Nephron progenitor cell (in vitro differentiated cells): Measurements from ENCODE around the gene GALNT7.
"Not testable (repeated sequence)": the region's sequence is repeated elsewhere in the genome, so short reads cannot be mapped to it uniquely, and the experiment has no call there.

Source experiments
- DNase-seq: peaks from one replicate; pipeline ENCODE4 v3.0.0; 2021
- H3K27ac Mint-ChIP-seq: 2 replicates; pipeline ENCODE4 v1.8.0; 2021; ENCODE audit warnings: mild to moderate bottlenecking, moderate library complexity, mixed read lengths
- H3K27me3 Mint-ChIP-seq: 2 replicates; pipeline ENCODE4 v1.8.0; 2021; ENCODE audit warnings: mild to moderate bottlenecking, low read depth, mixed read lengths; ENCODE audit not compliant: poor library complexity
- H3K36me3 Mint-ChIP-seq: 2 replicates; pipeline ENCODE4 v1.8.0; 2021; ENCODE audit warnings: low read depth, mixed read lengths
- H3K4me1 Mint-ChIP-seq: 2 replicates; pipeline ENCODE4 v1.8.0; 2021; ENCODE audit warnings: mixed read lengths
- H3K4me3 Mint-ChIP-seq: 2 replicates; pipeline ENCODE4 v1.8.0; 2021; ENCODE audit warnings: mild to moderate bottlenecking, moderate library complexity, mixed read lengths
- H3K9me3 Mint-ChIP-seq: 2 replicates; pipeline ENCODE4 v1.8.0; 2021; ENCODE audit warnings: mild to moderate bottlenecking, moderate library complexity, mixed read lengths
- CTCF ChIP-seq: fragments of 200-600 bp; sonication (generic); IDR thresholded peaks from 2 replicates; pipeline ENCODE4 v1.5.0; 2021; ENCODE audit warnings: antibody characterized with exemption

The GALNT7 gene

GRCh38 chr4:173213296-173213695 is 44.7 kb downstream of the GALNT7 start:
- Mint-ChIP-seq H3K36me3 (peaks cover 12% of the 10 kb centered on the region), H3K27ac (no peak overlapping the region), H3K27me3 (no peaks in the 10 kb centered on the region), H3K9me3 (peaks cover 6% of the 10 kb centered on the region), H3K4me3 (no peak overlapping the region), H3K4me1 (peaks cover 28% of the 10 kb centered on the region)
- DNase-seq = no peak
- TF ChIP-seq CTCF = no peak

GRCh38 chr4:173214231-173214630 is 45.6 kb downstream of the GALNT7 start:
- peak overlapping the region; percentile 59 for H3K27ac Mint-ChIP-seq
- peaks cover 25% of the 10 kb centered on the region for H3K4me1 Mint-ChIP-seq
- no peak for TF ChIP-seq CTCF
- DNase-seq = no peak
- peaks cover 4% of the 10 kb centered on the region for H3K9me3 Mint-ChIP-seq
- no peaks in the 10 kb centered on the region for H3K27me3 Mint-ChIP-seq
- H3K4me3 Mint-ChIP-seq = no peak overlapping the region
- H3K36me3 Mint-ChIP-seq = peaks cover 14% of the 10 kb centered on the region

- no peak for DNase-seq
- peaks cover 25% of the 10 kb centered on the region for H3K4me1 Mint-ChIP-seq
- no peak for TF ChIP-seq CTCF
- no peak overlapping the region for H3K4me3 Mint-ChIP-seq
- peaks cover 2% of the 10 kb centered on the region for H3K9me3 Mint-ChIP-seq
- peaks cover 14% of the 10 kb centered on the region for H3K36me3 Mint-ChIP-seq
- no peaks in the 10 kb centered on the region for H3K27me3 Mint-ChIP-seq
- no peak overlapping the region for H3K27ac Mint-ChIP-seq
Measured at GRCh38 chr4:173214661-173215060, 46.0 kb downstream of the GALNT7 start.

- Mint-ChIP-seq H3K36me3 (peaks cover 23% of the 10 kb centered on the region), H3K4me1 (peaks cover 25% of the 10 kb centered on the region), H3K4me3 (no peak overlapping the region), H3K27ac (no peak overlapping the region), H3K27me3 (no peaks in the 10 kb centered on the region), H3K9me3 (peaks cover 16% of the 10 kb centered on the region)
- no peak for TF ChIP-seq CTCF
- no peak for DNase-seq
Measured at GRCh38 chr4:173217075-173217474, 48.5 kb downstream of the GALNT7 start.

GRCh38 chr4:173217727-173218126 is 49.1 kb downstream of the GALNT7 start:
- TF ChIP-seq CTCF = no peak
- no peak for DNase-seq
- H3K4me1 Mint-ChIP-seq = peaks cover 23% of the 10 kb centered on the region
- H3K27me3 Mint-ChIP-seq = no peaks in the 10 kb centered on the region
- no peak overlapping the region for H3K27ac Mint-ChIP-seq
- H3K9me3 Mint-ChIP-seq = peaks cover 16% of the 10 kb centered on the region
- peaks cover 23% of the 10 kb centered on the region for H3K36me3 Mint-ChIP-seq
- no peak overlapping the region for H3K4me3 Mint-ChIP-seq

- H3K27me3 Mint-ChIP-seq = no peaks in the 10 kb centered on the region
- H3K4me3 Mint-ChIP-seq = no peak overlapping the region
- no peak overlapping the region for H3K27ac Mint-ChIP-seq
- no peak for TF ChIP-seq CTCF
- H3K36me3 Mint-ChIP-seq = peaks cover 23% of the 10 kb centered on the region
- DNase-seq = no peak
- H3K9me3 Mint-ChIP-seq = peaks cover 16% of the 10 kb centered on the region
- H3K4me1 Mint-ChIP-seq = peaks cover 16% of the 10 kb centered on the region
Measured at GRCh38 chr4:173218411-173219125, 50.0 kb downstream of the GALNT7 start.

- H3K36me3 Mint-ChIP-seq = peaks cover 26% of the 10 kb centered on the region
- peaks cover 16% of the 10 kb centered on the region for H3K4me1 Mint-ChIP-seq
- not testable (repeated sequence) for H3K4me3 Mint-ChIP-seq, H3K27me3 Mint-ChIP-seq, DNase-seq
- H3K9me3 Mint-ChIP-seq = peaks cover 16% of the 10 kb centered on the region
- peak overlapping the region; percentile 47 for H3K27ac Mint-ChIP-seq
Measured at GRCh38 chr4:173219126-173219437, 50.5 kb downstream of the GALNT7 start.
